CD4-positive, alpha-beta T cell treated with Interleukin-6 for 4 hours (primary cell): Measurements from ENCODE around the gene CACNA1D.

Experiments used
- DNase-seq: peaks from one replicate; pipeline ENCODE4 v3.0.0-alpha.2; 2020; ENCODE audit warnings: mixed read lengths

The CACNA1D gene

GRCh38 chr3:53719796-53720195, 225.4 kb downstream of the CACNA1D start:
- no peak for DNase-seq

DNA sequence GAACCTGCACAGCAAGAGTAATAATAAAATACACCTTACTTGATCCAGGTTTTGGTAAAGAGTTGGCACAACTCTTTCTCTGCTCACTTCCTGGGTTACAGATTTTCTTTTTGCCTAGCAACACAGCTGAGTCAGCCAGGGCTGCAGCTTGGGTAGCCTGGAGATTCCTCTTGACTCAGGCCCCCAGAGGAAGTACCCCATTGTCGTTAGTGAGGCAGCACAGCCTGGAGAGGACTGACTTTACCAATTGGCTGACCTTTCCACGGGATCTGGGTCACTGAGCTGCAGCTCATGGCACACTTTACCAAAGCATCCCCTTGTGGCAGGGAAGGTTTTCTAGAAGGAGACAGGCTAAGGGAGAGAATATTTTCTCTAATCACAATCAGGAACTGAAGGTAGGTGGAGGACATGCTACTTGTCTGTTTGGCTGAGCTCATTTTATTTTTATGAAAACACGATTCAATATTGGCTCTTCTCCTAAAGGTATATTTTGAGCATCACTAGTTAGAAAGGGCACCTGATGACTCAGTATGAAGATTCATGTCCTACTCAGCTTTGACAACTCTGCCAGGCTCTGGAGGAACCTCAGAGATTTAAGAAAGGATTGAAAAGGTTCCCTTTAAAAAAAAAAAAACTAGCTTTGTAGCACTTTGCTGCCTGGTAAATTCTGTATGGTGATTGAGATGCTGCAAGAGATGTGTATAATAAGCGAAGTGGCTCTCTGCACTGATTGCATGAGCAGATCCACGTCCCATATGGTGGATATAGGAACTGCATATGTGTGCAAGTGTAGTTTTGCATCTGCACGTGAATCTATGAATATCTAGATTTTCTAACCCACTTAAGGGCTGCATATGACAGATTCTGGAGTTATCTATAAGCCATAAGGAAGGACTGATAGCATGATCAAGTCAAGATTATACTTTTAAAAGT, 227.0 kb downstream of the CACNA1D start:
- DNase-seq, result no peak

DNA sequence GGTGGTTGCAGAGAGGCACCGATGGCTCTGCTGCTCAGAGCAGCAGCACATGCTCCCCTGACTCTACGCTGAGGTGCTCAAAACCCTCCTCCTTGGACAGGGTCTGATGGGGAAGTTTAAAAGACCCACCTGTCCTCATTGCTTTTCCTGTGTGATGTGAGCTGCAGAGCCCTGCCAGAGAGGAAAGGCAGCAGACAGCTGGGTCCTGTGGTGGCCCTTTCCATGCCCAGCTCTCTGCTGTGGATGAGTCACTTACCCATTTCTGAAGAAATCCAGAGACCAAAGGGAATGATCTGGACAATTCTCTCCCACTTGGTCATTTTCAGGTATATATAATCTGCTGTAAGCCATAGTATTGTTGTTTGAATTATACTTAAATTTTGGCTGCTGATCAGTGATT, 230.2 kb downstream of the CACNA1D start:
- DNase-seq, result no peak

DNA sequence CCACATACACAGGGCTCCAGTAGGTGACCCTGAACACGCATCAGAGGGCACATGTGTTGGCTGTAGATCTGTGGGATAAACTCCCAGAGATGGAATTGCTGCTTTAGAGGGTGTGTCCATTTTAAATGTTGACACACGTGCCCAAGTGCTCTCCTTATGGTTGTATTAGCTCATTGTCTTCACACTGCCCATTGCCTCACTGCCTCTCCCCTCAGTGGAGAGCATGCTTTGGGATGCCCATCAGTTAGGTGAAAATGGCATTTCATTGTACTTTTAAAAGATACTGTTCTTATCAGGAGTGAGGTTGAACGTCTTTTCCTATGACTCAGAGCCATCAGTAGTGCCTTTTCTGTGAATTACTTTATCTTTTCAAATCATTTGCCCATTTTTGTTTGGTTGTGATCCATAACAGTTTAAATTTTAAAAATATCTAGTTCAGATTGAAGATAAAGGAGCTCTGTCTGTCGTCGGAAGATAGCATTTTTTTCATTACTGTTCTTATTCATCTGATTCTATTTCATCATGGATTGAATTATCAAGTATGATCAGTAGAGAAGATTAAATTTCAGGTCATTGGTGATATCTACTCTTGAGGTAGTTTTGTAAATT, 231.1 kb downstream of the CACNA1D start:
- no peak for DNase-seq

DNA sequence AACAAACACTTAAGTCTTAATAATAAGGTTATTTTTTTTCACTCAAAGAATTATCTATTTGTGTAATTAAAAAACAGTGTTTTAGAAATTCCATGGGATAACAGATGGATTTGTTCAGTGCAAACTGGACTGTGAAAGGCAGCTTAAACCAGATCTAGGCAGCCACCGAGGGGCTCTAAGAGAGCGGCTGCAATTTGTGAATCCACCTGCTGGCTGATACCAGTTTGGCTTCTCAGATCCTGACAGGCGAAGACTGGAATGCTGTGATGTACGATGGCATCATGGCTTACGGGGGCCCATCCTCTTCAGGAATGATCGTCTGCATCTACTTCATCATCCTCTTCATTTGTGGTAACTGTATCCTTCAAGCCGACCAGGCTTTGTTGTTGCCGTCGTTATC, 232.2 kb downstream of the CACNA1D start:
- DNase-seq, result no peak

DNA sequence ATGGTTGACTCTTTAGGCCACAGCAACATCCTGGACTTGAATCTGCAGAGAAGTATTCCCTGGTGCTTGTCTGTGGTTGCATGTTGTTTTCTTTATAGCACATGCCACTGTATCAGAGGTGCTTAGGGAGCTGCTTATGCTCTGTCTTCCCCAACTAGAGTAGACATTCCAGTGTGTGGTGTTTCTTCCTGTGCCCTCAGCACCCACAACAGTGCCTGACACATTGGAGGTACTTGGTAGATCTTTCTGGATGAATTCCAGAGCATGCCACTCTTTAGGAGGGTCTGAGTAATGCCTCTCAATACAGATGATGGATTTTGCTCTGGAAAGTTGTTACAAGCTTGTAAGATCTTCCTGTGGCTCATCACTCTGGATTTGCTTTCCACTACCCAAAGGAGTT, 234.2 kb downstream of the CACNA1D start:
- no peak for DNase-seq

DNA sequence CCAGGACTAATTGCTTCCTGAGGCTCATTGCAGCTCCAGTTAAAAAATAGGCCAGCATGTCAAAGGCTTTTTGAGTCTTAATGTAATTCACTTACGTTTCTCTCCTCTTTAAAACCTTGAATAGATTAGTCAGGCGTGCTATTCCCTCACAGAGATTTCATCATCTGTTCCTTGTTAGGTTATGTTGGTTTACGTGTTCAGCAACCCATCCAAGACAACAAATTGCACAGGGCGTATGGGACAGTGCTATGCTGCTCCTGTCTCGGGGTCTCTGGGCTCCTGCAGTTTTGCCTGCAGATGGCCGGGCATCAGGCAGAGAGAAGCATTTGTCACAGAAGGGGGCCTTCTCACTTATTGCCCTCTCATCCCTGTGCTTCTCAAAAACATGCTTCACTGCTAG, 234.7 kb downstream of the CACNA1D start:
- DNase-seq, result no peak

GRCh38 chr3:53729618-53730017, 235.2 kb downstream of the CACNA1D start:
- no peak for DNase-seq

GRCh38 chr3:53730576-53730975, 236.2 kb downstream of the CACNA1D start:
- no peak for DNase-seq

GRCh38 chr3:53731934-53732624, 237.7 kb downstream of the CACNA1D start:
- no peak for DNase-seq

GRCh38 chr3:53733446-53733845, 239.0 kb downstream of the CACNA1D start:
- no peak for DNase-seq

DNA sequence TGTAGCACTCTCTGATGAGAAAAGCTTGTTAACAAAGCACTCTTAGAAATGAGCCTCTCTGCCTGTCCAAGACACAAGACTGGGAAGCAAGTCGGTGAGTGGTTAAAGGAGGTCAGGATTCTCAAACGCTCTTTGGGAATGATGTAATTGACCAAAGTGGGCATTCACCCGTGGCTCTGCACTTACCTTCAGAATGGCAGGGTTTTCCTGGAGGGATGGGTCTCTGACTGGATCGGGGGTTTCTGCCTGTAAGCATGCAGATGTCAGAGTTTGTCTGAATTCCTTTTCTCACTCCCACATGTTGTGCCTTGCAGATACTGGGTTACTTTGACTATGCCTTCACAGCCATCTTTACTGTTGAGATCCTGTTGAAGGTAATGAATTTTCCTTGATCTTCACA, 245.6 kb downstream of the CACNA1D start:
- no peak for DNase-seq

- DNase-seq, result no peak
These were observed 246.5 kb downstream of the CACNA1D start for GRCh38 chr3:53740956-53741355.

DNA sequence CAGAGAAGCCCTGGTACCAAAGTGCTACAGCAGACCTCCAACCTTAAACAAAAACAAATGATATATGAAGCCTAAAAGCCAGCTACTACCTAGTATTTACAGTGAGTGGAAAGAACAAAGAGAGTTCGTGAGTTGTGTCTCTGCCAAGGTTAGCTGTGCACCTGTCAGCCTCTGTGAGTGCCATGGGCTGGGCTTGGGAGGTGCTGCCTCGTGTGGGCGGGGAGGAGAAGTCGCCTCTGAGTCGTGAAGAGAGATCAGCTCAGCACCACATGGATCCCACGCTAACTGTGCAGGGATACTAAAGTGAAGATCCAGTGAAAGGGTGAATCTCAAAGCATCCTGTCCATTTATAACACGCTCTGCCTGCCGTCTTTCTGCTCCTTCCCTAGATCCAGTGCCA, 249.9 kb downstream of the CACNA1D start:
- no peak for DNase-seq

GRCh38 chr3:53747559-53747958, 253.1 kb downstream of the CACNA1D start:
- DNase-seq, result no peak

- DNase-seq, result no peak
These were observed 254.3 kb downstream of the CACNA1D start for GRCh38 chr3:53748512-53749271.

- DNase-seq, result no peak
These were observed 255.0 kb downstream of the CACNA1D start for GRCh38 chr3:53749448-53749847.

DNA sequence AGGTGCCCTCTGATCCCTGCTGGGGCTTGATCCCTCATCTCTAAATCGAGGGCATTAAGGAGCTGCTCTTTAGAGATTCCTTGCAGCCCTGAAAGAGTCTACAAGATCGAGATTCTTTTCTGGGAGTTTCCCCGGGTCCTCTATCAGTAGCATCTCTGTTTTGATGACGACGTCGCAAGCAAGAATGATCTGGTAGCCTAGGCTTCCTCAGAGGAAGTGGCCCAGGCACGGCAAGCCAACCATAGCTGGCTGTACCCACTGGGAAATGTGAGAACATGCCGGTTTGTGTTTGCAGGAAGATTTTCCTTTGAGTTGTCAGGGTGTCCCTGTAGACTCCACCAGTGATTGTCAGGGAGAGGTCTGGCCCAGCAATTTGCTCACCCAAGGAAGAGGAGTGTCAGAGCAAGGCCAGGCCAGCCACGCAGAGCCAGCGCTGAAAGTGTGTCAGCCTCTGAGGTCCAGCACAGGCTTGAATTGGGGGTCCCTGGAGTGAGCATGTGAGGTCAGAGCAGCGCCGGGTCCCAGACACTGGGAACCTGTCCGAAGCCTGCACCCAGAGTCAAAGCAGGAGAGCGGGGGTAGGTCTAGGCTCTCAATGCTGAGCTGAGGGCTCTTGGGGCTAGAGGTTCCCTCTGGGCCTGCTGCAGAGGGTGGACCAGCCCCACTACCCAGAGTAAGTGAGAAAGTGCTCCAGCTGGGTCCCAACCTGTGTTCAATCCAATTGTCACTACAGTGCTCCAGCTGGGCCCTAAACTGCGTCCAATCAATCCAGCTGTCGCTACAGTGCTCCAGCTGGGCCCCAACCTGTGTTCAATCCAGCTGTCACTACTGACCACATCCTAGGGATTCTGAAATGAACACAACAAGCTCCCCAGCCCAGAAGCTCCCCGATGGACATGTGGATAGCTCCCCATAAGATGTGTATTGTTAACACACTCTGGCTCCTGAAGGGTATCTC, 256.1 kb downstream of the CACNA1D start:
- no peak for DNase-seq

DNA sequence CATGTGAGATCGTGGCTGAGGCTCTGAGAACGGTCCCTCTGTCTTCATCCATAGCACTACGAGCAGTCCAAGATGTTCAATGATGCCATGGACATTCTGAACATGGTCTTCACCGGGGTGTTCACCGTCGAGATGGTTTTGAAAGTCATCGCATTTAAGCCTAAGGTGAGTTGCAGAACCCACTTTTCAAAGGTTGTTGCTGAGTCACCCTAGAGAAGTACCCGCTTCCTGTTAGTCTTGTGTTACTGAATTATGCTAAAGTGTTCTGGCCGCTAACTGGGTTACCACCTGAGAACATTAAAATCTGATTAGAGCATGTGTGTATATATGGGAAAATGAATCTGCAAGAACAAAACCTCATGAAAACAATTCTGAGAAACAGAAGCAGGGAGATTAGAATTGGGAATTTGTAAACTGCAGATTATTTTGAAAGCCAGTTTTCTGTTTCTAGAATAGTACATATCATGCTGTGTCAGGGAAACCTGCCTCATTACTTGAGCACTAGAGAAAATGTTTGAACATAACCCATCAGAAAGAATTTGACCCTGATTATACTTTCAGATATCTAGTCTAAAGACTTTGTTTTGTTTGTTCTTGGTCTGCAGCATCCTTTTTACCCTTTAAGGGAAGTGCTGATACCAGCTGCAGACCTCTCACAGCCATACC, 259.2 kb downstream of the CACNA1D start:
- DNase-seq, result no peak

DNA sequence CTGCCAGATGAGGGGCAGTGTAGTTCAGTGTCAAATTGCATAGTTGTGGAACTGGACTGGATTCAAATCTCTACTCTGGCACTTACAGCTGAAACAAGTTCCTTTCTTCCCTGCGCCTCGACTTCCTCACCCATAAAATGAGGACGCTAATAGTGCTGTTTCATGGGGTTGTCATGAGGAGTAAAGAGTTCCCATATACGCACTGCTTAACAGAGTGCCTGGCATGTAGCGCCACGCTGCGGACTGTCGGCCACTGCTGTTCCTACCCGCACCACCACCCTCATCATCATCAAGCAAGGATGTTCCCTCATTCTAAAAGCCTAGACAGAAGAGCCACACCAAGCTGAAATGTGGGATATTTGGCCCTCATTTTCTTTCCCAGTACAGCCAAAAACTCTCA, 259.9 kb downstream of the CACNA1D start:
- no peak for DNase-seq

DNA sequence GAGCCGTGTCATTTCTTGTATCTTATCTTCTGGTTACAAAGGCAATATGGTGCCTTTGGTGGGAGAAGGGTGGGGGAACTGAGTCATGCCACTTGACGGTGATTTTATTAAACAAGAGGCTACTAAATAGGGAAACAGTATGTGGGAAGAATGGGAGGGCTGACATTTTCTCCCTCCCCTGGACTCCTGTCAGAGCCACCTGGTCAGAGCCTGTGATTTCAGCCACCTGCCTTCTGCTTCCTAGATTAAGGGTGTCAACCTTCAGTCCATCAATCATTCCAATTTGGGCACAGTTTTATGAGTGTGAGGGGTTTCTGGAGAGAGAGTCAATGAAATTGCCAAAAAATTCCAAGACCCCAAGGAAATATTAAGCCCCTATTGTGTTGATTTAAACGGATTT, 264.4 kb downstream of the CACNA1D start:
- no peak for DNase-seq
